GM21723 (cell line): ENCODE results near the gene ASIP.

Source experiments
- ATAC-seq: cut with Tn5 transposase; IDR thresholded peaks from one replicate; pipeline ENCODE4 v1.9.1; 2021; ENCODE audit warnings: mild to moderate bottlenecking, moderate library complexity; ENCODE audit not compliant: unreplicated experiment

Gene ASIP

DNA sequence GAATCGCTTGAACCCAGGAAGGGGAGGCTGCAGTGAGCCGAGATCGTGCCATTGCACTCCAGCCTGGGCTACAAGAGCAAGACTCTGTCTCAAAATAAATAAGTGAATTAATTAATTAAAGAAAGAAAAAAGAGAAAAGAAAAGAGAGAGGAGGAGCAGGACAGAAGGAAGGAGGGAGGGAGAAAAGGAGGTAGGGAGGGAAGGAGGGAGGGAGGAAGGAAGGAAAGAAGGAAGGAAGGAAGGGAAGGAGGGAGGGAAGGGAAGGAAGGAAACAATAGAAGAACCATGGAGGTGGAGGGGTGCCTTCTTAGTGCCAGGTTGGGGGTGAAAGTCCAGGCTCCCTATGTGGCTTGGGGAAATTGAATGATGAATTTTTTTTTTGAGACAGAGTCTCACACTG is 68.5 kb downstream of the ASIP start:
- no peak for ATAC-seq

DNA sequence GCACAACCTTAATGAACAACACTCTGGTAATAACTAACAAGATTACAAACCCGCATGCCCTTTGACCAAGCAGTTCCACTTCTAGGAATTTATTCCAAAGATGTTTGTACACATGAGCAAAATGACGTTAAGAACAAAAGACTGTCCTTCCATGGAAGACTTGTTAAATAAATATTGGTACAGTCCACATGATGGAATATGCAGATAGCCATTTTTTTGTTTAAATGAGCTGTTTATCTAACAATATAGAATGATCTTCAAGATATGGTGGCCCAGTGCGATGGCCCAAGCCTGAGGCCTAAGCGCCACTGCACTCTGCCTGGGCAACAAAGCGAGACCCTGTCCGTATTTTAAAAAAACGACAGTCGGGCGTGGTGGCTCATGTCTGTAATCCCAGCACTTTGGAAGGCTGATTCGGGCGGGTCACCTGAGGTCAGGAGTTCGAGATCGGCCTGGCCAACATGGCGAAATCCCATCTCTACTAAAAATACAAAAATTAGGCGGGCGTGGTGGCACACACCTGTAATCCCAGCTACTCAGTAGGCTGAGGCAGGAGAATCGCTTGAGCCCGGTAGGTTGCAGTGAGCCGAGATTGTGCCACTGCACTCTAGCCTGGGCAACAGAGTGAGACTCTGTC is 69.4 kb downstream of the ASIP start:
- no peak for ATAC-seq

DNA sequence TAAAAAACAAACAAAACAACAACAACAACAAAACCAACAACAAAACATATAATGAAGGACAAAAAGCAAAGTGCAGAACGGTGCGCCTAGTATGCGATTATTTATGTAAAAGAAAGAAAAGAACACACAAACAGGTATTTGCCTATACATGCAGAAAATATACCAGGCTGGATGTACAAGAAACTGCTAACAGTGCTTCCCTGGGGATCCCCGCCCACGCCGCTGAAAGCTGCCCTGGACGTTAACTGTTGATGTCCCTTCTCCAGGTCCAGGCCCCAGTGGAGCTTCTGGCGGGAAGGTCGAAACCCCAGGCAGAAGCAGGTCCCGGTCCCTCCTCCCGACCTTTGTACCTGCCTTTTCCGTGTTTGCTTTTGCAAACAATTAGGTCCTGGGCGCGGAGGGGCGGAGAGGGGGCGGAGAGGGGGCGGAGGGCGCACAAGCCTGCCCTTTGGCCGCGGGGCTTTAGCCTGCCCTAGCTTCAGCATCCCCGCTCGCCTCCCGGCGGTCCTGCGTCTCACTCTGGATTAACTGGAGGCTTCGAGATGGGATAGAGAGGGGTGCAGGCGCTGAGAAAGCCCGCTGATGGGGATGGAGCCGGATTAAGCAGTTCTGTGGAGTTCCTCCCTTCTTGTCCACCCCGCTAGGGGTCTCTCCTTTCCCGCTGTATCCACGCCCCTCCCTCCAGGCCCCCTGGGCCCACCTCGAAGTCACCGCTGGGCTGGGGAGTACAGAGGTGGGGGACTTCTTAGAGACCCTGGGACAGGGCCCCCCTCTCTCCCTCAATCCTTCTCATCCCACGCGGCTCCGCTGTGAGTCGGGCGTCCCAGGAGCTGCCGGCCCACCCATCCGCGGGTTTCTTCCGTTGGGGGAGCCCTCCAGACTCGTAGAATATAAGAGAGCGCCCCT is 70.1 kb downstream of the ASIP start:
- no peak for ATAC-seq

DNA sequence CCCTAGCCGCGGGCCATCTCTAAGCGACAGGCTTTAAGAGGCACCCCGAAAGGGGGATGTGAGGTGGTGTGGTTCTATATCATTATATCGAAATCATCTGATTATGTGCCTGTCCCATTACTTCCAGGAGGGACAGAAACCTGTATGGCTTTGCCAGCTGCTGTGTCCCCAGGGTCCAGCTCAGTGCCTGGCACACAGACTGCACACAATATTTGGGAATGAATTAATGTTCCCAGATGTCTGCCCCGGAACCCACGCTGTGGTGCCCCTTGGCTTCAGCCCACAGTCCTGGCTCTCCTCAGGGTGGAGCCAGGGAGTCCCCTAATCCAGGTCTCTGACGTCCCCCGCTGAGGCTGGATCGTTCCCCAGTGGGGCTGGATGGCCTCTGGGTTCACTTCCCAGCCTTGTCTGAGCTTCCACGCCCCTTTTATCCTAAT is 70.8 kb downstream of the ASIP start:
- no peak for ATAC-seq

DNA sequence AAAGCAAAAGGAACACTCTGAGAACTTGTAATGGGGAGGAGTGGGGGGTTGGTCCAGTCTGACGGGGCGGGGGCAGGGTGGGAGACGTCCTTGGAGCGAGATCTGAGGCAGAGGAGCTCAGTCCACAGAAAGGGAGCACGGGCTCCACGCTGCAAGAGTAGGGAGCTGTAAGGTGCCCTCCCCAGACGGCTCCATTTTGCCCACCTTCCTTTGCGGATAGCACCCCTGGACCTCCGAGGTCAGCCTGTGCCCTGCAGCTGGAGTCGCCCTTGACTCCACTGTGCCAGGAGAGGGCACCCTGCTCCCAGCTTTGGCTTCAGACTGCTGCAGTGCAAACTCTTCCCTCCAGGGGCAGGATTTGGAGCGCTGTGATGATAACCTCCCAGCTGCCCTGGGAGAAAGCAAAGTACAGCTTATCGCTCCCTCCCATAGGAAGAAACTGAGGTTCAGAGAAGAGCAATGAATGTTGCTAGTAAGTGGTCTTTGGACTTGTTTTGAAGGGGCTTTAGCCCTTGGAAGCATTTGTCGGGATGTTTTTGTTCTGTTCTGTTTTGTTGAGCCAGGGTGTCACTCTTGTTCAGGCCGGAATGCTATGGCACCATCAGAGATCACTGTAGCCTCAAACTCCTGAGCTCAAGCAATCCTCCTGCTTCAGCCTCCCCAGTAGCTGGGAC is 71.5 kb downstream of the ASIP start:
- ATAC-seq, result peak; percentile 88

DNA sequence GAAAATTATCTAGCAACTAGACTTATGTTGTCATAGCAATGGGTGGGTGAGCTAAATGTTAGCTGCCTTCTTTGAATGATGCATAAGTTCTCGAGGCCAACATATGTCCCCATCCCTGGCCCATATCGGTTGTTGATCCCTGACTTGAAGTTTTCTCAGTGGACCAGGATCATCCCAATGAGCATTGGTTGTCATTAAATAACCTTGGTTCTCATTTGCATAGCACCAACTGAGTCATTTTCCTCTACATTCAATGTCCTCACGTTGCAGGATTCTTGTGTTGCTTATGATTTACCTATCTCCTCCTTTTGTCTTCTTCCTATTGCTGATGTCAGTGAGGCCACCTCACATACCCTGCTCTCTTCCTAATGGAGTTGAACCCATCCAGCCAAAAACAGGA is 74.0 kb downstream of the ASIP start:
- ATAC-seq, result no peak

DNA sequence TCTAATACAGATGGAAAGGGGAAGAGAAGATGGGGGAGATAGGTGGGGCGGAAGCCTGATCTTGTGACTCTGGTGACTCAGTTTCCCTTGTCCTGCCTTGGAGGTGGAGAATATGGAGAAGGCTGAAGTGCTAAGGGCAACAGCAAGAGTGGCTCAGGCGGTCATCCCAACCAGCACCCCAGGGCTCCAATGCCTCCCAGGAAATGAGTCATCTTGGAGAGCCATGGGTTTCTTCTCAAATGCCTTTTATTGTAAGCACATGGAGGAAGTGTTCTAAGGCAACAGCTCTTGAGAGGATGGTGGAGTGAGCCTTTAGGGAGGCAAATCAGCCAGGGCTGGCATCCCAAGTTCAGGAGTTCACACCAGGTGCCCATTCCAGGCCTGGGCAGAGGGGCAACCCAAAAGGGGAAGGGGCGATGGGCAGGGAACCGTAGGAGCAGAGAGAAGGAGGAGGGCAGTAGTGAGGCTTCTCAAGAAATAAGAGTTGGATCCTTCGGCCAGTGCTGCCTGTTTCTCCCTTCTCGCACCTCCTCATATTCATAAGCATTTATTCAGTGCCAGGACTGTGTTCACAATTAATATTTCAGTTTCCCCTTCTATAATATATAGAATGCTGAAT is 75.1 kb downstream of the ASIP start:
- no peak for ATAC-seq
